Jurkat, Clone E6-1 (cell line): ENCODE results near the gene HEMK1.
A peak's percentile ranks its signal among the peaks of the same experiment; 100 is the strongest.

Source experiments
- DNase-seq: peaks from one replicate; pipeline ENCODE4 v3.0.0-alpha.2; 2011; ENCODE audit warnings: low read depth, low spot score
- H3K4me3 ChIP-seq: 2 replicates; pipeline ENCODE4 v1.5.1; 2011; ENCODE audit warnings: mild to moderate bottlenecking, low read length, control low read depth, moderate library complexity

HEMK1 gene

DNA sequence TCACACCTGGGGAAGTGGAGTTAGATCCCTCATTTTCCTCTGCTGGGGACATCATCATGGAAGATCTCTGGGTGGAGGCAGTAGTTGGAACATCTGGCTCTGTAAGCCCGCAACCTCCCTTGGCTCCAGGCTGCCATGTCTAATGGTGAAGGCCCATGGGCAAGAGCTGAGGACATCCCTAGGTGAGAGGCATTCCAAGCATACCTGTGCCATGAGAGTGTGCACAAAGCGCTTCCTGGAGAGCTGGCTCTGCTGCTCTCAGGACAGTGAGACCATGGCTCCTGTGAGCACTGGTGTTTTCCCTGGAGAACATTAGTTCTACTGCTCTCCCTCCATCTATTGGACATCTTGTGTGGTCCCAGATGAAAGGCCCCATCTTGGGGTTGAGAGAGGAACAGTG lies 55.3 kb downstream of the HEMK1 start:
- peak overlapping the region; percentile 21 for H3K4me3 ChIP-seq
- DNase-seq, result no peak

DNA sequence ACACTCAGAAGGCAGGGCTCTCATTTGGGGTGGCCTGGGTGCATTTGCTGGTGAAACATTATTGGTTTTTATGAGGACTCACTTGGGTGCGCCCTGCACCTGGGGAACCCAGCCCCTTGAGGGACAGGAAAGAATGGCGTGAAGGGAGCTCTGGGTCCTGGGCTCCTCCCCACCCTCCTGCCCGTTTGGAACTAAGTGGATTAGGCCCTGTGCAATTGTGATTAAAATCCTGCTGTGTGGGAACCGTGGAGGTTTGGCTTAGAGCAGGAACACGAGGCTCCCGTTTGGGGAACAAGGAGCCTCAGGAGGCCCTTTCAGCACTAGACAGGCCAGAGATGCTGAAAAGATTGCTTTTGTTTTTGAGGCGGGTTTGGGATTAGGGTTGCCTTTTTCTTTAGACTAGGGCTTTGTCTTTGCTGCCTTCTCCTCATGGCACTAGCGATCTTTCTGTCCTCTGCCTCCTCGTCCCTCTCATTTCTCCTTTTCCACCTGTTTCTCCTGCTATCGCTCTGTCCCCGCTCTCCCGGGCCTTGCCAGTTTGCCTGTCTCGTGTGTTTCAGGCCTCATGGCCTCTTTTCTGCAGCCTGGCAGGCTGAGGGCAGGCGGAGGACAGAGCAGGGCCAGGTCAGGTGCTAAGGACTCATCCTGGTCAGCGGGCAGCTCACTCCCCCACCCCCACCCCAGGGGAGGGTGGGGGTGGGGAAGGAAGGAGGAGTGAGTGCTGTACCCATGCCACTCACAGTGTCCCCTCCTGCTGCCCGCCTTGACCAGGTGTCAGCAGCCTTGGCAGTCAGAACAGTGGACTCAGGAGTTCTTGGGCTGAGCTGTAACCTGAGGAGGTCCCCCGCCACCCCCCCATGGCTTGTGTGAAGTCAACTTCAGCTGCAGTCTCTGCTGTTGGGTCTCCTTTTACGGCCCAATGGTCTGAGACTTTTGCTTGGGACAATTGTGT lies 56.2 kb downstream of the HEMK1 start:
- peak overlapping the region; percentile 15; the same call in 1 of the 2 replicates for H3K4me3 ChIP-seq
- DNase-seq, result no peak

DNA sequence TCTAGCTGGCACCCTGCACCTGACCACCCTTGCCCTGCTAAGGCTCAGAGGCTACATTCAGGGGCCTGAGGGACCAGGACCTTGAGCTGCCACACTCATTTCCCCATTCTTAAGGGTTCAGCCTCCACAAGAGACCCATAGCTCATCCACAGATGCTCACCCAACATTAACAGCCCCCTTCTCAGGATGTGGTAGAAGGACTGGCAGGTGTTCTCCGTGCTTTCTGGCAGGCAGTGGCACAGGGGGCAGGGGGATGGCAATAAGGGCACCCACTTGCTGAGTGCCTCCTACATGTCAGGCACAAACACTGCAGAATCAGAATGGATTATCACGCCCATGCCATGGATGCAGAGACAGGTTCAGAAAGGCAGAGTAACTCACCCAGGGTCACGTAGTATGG lies 57.1 kb downstream of the HEMK1 start:
- H3K4me3 ChIP-seq, result peak overlapping the region; percentile 30
- peak; percentile 94 for DNase-seq

DNA sequence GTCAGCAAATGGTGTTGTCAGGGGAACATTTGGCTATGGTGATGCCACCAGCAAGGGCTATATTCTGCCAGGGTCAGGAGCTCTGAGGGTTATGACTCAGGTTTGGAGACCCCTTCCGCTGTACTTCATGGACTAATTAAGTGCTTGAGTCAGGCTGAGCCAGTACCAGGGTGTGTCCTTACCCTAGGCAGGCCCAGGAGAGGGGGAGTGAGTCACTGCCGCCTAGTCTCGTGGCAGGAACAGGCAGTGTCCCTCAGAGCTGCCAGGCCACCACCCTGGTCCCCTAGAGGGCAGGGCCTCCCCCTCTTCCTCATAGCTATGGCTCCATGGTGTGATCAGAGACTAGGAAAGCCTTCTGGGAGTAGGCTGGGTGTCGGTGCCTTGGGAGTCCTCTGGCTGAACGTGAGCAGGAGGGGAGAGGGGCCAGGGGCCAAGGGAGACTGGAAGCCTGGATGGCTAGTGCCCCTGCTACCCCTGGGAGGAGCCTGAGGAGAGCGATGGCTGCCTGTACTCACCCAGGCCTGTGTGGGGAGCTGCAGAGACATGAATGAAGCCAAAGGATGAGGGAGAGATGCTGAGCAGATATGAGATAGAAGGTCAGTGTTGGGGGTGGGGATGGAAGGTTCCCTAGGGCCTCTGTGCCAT lies 58.2 kb downstream of the HEMK1 start:
- DNase-seq, result no peak

DNA sequence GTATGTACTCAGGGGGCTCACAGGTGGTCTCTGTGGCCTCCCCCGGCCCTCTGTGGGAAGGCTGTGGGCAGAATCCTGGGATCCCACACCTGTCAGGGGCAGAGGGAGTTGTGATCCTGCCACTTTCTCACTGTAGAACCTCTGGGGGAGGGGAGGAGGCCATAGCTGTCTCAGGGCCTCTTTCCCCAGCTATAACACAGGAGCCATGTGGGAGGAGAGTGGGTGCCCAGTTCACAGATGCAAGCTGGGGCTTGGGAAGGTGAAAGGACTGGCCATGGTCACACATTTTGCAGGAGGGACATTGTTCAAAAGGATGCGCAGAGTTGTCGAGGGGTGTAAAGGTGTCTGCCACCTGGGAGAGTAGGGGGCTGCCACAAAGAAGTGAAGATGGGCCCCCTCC lies 59.3 kb downstream of the HEMK1 start:
- no peak for DNase-seq
- no peak overlapping the region for H3K4me3 ChIP-seq

More for the DNA sequence above, 58.2 kb downstream of the HEMK1 start:
- H3K4me3 ChIP-seq, result no peak overlapping the region

DNA sequence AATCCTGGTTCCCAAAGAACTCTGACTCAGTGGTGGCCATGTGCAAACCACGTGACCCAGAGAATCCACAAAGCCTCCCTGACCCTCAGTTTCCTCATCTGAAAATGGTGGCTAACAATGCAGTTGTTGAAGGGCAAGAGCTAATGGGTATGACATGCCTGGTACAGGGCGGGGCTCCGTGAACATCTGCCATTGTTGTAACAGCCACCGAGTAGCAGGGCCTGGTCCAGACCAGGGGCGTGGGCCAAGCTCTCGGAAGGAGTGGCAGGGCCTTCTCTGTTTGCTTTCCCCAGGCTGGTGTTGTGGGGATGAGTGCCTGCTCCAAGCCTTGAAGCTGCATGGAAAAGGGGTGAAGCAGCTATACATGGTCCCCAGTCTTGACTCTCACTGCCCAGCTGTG lies 61.1 kb downstream of the HEMK1 start:
- H3K4me3 ChIP-seq, result no peak overlapping the region
- no peak for DNase-seq

DNA sequence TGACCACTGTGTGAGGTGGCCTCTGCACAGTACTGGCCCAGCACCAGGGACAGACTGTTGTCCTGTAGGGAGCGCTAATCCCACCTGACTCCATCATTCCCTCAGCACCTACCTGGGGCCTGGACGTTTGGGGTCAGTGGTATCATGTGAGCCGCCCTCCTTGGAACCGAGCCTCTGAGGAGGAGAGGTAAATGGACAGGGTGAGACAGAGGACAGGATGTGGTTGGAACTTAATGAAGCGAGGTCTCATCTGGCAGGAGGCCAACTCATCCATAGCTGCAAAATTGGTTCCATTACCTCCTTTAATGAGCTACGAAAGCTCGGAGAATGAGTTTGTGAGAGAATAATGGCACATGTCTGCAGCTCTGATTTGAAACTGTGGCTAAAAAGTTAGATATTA lies 61.6 kb downstream of the HEMK1 start:
- no peak for DNase-seq
- H3K4me3 ChIP-seq, result no peak overlapping the region

DNA sequence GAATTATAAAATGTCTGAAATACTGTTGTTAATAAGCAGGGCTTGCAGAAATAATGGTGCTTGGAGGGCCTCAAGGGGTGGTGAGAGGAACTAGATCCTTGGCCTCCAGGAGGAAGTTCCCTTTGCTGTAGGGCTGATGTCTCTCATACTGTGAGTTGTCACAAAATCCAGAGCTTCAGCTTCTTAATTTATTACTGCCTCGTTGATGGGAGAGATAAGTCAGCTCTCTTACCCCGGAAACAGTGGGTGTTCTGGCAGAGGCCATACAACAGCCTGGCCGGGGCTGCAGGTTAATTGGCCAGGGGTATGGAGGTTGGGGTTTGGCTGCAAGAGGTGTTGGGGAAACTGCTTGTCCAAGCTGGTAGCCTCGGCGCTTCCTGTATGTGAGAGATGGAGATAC lies 63.1 kb downstream of the HEMK1 start:
- no peak for DNase-seq
- H3K4me3 ChIP-seq, result no peak overlapping the region

DNA sequence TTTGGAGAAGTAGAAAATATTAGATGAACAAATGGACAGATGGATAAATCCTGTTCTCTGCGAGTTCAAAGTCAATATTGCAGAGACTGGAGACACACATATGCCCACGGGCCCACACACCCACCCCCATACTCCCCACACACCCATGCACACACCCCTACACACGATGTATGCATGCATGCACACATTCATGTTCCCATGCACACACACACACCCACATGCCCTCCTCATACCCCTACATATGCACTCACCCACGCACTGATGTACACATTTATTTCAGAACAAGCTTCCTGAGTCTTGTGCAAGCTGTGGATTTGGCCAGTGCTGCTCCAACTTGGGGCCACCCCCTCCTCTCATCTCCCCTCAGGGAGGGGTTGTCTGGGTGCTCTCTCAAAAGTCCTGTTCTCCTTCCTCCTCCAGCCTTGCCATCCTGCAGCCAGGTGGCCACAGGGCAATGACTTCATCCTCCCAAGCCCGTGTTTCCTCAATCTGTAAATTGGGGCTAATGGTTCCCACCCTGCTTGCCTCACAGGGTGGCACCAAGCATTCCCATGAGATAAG lies 64.0 kb downstream of the HEMK1 start:
- H3K4me3 ChIP-seq, result no peak overlapping the region
- DNase-seq, result no peak

DNA sequence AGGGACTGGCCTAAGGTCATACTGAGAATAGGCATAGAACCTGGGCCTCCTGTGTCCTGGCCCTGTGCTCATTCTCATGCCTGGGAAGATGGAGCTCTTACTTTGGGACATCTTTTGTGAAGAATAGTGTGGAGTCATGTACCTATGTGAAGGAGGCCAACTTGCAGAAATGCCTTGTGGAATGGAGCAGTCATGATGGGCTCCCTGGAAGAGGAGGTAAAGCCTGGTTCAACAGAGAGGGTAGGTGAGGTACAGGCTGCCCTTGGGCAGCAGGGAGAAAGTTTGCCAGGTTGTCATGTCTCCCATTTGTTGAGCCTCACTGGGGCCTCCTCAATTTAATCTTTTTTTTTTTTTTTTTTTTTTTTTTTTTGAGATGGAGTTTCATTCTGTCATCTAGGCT lies 65.7 kb downstream of the HEMK1 start:
- H3K4me3 ChIP-seq, result no peak overlapping the region
- no peak for DNase-seq

DNA sequence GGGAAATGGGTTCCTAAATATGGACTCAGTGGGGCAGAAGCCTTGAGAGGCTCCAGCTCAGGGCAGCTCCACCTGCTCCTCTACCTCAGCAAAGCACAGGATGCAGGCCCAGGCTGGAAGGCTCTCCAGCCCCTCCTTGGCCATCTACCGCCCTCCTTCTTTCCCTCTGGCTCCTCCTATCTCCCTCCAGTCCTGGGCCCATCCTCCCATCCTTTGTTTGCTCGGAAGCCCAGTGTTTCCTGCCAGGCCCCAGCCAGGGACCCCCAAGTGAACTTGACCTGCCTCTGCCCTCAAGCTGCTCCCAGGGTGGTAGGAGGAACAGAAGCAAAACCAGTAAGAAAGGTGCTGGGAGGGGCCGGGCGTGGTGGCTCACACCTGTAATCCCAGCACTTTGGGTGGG lies 67.7 kb downstream of the HEMK1 start:
- DNase-seq, result no peak
- no peak overlapping the region for H3K4me3 ChIP-seq

DNA sequence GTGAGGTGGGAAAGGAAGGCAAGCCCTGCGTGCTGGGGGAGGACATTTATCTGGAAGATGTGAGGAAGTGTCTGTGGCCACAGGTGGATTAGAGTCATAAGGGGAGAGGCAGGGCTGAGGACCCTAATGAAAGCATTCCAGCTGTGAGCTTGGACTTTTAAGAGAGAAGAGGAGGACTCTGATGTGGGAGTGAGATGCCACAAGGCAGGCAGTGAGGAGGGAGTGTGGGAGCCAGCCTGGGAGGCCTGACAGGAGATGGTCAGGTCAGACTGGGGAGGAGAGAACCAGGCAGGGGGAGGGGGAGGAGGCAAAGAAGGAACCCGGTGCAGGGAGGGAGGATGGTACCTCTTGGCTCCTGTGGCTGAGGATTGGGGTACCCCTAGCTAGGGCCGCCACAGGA lies 68.6 kb downstream of the HEMK1 start:
- H3K4me3 ChIP-seq, result no peak overlapping the region
- DNase-seq, result no peak

DNA sequence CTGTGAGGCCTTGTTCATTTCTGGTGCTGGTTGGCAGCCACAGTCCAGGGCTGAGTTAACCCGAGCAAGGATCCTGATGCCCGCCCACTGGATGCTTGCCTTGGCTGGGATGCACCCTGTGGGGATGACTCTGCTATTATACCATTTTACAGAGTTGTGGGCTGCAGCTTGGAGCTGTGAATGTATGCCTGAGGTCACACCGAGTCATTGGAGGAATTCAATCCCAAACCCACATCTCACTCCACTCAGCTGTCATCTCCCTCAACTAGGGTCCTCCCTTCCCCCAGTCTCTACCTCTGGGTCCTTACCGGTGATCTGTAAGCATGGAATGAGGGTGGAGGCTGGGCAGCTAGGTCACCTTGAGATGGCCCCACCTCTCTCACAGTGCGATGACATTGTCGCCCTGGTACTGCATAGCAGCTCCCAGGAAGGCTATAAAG lies 69.8 kb downstream of the HEMK1 start:
- no peak overlapping the region for H3K4me3 ChIP-seq
- DNase-seq, result no peak

DNA sequence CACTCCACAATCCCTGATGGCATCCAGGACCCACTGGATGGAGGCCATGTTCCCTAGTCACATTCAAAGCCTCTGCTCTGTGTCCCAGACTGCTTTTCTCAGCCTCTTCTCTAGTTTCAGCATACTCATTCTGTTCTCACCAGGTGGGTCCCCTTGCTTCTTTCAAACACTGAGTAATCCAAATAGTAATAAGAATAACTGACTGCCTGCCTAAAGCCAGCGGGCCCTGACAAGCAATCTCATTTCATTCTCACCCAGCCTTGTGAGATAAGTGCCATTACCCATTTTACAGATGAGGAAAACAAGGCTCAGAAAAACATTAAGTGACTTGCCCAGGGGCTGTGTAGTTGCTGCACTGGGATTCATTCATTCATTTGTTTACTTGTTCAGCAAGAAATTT lies 73.1 kb downstream of the HEMK1 start:
- no peak for DNase-seq
- H3K4me3 ChIP-seq, result no peak overlapping the region

DNA sequence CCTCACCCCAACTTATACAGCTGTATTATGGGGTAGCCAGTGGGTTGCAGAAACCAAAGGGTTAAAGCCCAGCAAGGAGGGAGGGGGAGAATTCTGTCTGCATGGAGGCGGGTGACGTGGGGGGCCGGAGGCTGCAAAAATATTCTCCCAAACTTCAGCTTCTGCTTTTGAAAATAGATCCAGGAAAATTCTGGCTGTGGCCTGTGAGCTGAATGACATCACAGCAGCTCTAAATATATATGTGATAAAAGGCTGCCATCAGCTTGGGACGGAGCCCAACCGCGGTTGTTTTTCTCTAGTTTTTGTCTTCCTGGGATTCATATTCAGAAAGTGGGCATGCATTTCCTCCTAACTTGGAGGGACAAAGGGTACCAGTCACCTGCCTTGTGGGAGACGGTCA lies 75.2 kb downstream of the HEMK1 start:
- DNase-seq, result no peak
- no peak overlapping the region for H3K4me3 ChIP-seq

DNA sequence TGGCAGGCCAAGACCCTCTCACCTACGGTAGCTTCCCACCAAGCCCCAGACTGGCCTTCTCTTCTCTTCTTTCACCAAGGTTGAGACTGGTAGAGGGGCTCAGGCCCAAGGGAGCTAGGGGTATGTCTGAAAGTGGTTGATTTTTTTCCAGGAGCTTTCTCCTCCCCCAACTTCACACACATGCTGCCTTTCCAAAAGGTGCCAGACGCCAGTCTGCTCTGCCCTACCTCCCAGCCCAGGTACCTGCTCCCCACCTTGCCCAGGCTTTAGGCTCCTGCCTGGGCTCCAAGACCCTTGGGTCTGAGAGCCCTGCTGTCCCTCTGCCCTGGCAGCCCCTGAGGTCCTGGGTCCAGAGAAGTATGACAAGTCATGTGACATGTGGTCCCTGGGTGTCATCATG lies 76.1 kb downstream of the HEMK1 start:
- no peak overlapping the region for H3K4me3 ChIP-seq
- DNase-seq, result no peak
